ENCODE results near the gene BSN.

- TF ChIP-seq CTCF (IDR thresholded peaks at IDR 0.05), result no peak
- TF ChIP-seq EZH2 (IDR thresholded peaks at IDR 0.05; ENCODE audit: borderline replicate concordance, insufficient read depth, low read depth, low read length, poor library complexity, severe bottlenecking), result no peak
Observed at GRCh38 chr3:49700453-49701128, 146.3 kb downstream of the BSN start.
